HFF-Myc (cell line): Measurements from ENCODE around the gene OR10G2.

Experiments used
- DNase-seq: peaks from one replicate; pipeline ENCODE4 v3.0.0-alpha.2; 2011; ENCODE audit warnings: low read depth; ENCODE audit errors: extremely low read depth
- H3K4me3 ChIP-seq: replicated peaks from 2 replicates; pipeline ENCODE4 v1.5.1; 2011; ENCODE audit warnings: low read depth, mild to moderate bottlenecking, control low read depth, low read length
- TF ChIP-seq, protein P1 (sequence below): IDR thresholded peaks from 2 replicates; pipeline ENCODE4 v1.5.1; 2012; ENCODE audit warnings: mild to moderate bottlenecking, low read depth, low read length, control low read depth; ENCODE audit errors: missing control alignments

Gene OR10G2, protein sequence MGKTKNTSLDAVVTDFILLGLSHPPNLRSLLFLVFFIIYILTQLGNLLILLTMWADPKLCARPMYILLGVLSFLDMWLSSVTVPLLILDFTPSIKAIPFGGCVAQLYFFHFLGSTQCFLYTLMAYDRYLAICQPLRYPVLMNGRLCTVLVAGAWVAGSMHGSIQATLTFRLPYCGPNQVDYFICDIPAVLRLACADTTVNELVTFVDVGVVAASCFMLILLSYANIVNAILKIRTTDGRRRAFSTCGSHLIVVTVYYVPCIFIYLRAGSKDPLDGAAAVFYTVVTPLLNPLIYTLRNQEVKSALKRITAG

DNA sequence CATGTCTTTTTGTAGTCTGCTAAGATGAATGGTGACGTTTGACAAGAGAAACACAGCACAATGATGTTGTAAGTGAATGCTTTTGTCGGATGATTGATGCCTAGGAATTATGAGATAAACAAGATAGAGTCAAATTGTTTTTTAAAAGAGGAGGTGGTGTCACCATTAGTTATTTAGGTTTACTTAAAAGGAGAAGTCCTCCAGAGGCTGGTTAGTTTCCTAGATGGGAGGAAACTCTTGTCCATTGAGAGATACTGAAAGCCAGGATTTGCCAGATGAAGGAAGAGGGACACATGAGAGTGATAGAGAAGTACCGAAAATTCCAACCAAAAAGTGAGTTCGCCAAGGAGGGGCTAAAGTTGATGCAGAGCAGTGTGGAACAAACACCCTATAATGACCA, at the start of gene OR10G2:
Gene OR10G2, minus strand, starts transcription at position 101 of the 400 bp plus-strand sequence. Its CDS starts 98 bp downstream, at position 3.
- H3K4me3 ChIP-seq = no peak within 1 kb of the TSS
- DNase-seq = no peak
- TF ChIP-seq, protein P1, sequence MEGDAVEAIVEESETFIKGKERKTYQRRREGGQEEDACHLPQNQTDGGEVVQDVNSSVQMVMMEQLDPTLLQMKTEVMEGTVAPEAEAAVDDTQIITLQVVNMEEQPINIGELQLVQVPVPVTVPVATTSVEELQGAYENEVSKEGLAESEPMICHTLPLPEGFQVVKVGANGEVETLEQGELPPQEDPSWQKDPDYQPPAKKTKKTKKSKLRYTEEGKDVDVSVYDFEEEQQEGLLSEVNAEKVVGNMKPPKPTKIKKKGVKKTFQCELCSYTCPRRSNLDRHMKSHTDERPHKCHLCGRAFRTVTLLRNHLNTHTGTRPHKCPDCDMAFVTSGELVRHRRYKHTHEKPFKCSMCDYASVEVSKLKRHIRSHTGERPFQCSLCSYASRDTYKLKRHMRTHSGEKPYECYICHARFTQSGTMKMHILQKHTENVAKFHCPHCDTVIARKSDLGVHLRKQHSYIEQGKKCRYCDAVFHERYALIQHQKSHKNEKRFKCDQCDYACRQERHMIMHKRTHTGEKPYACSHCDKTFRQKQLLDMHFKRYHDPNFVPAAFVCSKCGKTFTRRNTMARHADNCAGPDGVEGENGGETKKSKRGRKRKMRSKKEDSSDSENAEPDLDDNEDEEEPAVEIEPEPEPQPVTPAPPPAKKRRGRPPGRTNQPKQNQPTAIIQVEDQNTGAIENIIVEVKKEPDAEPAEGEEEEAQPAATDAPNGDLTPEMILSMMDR = no peak

- no peak for DNase-seq
- TF ChIP-seq, protein P1 = no peak
- no peak overlapping the region for H3K4me3 ChIP-seq
Measured at GRCh38 chr14:21680072-21680471, 45.3 kb upstream of the OR10G2 start.

DNA sequence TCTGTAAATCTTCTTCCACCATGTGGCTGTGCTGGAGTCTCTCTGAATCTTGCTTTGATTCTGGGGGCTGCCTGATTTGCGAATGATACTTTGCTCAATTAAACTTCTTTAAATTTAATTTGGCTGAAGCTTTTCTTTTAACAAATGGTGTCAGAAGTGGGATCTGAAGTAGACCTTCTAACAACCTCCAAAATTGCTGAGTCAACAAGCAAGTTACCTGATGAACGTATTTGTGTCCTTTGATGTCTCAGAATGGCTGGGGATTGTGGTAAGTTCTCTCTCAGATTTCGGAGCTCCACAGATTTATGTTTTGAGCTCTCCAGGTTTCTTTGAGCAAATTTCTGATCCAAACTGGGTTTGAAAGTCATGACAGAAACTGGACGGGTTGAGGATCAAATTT, 40.8 kb upstream of the OR10G2 start:
- DNase-seq = no peak
- H3K4me3 ChIP-seq = no peak overlapping the region
- TF ChIP-seq, protein P1 = no peak

GRCh38 chr14:21673718-21674117, 39.0 kb upstream of the OR10G2 start, which contains the start of gene OR4E1:
Gene OR4E1, minus strand, starts transcription at chr14:21673818. Its CDS starts 2,883 bp downstream, at chr14:21670935.
- TF ChIP-seq, protein P1 = no peak
- no peak for DNase-seq
- no peak within 1 kb of the TSS for H3K4me3 ChIP-seq

DNA sequence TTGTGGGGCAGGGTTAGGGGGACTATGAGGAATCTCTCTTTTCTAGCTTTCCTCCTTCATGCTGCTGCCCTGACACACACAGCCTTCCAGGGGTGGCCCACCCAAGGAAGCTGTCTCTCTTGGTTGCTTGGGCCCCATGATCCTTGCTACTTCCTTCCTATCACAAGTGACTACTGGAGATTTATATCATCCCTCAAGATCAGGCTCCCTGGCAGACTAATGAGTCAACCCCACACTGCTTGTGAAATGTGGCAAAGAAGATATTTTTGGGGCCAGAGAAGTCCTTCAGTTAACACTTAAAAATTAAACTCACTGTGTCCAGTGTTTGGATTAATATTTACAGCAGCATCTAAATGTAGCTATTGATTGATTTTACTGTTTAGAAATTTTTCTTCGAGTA, 37.4 kb upstream of the OR10G2 start:
- H3K4me3 ChIP-seq = no peak overlapping the region
- no peak for DNase-seq
- TF ChIP-seq, protein P1 = no peak

DNA sequence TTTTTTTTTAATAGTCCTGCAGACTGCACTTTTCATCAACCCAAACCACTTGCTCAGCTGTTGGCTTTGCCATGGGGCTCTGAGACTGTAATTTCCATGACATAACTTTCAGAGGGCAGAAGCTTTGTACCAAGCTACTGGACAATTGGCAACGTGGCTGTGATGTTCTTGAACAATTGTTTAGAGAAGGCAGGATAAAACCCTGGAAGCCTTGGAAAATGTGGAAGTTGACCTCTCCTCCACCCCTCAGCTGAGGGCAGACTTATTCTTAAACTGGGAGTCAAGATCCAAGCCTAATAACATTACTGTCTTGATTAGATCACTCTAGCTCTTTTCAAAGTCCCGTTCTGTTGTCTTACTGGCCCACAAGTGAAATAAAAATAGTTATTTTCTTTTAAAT, 36.6 kb upstream of the OR10G2 start:
- TF ChIP-seq, protein P1 = no peak
- no peak for DNase-seq
- H3K4me3 ChIP-seq = no peak overlapping the region

DNA sequence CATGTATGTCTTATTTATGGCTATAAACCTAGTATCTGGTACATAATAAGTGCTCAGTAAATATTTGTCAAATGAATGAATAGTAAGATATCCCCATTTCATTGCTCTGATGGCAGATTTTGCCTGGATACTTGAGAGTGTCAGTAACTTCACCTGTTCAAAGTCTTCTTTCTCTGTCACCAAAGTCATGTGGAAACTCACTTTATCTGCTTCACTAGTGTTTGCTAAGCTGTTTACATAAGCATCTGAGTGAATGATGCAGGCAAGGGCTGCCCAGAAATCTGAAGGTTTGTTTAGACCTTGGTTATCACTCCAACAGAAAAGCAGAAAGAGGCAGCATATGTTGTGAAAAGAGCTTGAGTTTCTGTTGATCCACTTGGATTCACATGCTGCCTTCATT, 34.5 kb upstream of the OR10G2 start:
- no peak for DNase-seq
- no peak overlapping the region for H3K4me3 ChIP-seq
- TF ChIP-seq, protein P1 = no peak
